HTERT RPE-1 (cell line): ENCODE data around the gene CTNND2.

Experiments
- in situ Hi-C: fragments of 300-500 bp; cut with MboI; formaldehyde crosslinking; loops from 4 replicates; pipeline ENCODE4 v1.14.3; 2020; ENCODE audit warnings: low sequenced_read_pairs

The CTNND2 gene

DNA sequence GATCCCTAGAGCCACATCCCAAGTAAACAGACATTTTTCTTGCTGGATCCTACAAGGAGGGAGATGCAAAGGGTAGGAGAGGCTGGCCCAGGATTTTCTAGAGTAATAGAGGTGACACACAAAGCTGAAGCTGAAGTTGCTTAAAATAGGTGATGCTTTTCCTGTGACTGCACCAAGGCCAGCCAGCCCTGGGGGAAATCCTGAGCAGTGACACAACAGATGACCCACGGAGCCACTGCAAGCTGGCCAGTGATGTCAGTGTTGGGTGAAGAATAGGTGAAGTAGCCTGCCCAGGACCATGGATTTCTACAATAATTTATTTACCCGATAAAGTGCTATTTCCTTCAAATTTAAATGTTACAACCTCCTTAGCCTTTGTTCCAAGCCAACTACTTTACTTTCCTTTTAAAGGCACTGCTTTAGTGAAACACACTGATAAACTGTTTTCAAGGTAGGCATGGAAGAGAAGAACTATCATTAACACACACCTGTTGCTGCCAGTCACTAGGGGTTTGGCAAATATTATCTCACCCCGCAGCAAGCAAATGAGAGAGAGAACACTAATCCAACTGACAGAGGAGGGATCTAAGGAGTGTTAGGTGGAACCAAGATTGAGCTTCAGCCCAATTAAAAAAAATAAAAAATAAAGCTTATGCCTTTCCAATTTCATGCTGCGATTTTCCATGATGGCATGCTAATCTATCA, 123.5 kb downstream of the CTNND2 start:
- in situ Hi-C loops, result no loop called here

DNA sequence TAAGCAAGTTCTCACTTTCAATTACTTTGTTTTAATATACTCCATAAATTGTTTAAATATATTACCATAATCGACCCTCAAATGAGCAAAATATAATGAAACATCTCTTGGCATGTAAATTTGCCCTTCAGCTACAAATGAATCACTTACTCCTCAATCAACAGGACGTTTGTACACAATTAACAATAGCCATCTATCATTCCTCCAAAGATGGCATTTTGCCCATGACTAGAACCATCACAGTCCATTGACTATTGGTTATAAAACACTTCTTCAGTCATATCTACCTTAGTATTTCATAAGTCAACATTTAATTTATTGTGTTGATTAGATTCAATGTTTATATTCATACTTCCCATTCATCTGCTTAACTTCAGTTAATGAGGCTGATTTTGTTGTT, 127.2 kb downstream of the CTNND2 start:
- in situ Hi-C loops, result no loop called here

GRCh38 chr5:11770310-11770709, 133.9 kb downstream of the CTNND2 start:
- in situ Hi-C loops, result no loop called here

GRCh38 chr5:11760934-11761603, 143.2 kb downstream of the CTNND2 start:
- in situ Hi-C loops, result no loop called here

- in situ Hi-C loops, result no loop called here
Measured at GRCh38 chr5:11758321-11758720, 145.9 kb downstream of the CTNND2 start.

DNA sequence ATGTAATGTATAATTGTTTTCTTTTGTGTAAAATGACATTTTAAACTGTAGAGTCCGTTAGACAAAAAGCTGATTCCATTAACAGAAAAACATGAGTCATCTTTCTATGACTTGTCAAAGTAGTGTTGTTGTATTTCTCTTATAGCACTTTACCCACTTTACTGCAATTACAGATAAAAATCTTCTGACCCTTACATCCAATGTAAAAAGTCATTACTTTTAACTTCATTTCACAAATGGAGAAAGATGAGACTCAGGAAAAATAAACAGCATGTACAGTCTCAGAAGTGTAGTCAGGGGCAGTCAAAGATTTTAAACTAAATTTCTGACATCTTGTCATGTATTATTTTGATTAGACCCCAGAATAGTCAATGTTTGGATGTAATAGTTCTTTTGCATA, 146.6 kb downstream of the CTNND2 start:
- in situ Hi-C loops, result no loop called here

GRCh38 chr5:11737010-11737409, 167.2 kb downstream of the CTNND2 start:
- in situ Hi-C loops, result no loop called here

- in situ Hi-C loops, result no loop called here
Measured at GRCh38 chr5:11734369-11734768, 169.9 kb downstream of the CTNND2 start.

GRCh38 chr5:11733840-11734192, 170.4 kb downstream of the CTNND2 start:
- in situ Hi-C loops, result no loop called here

- in situ Hi-C loops, result no loop called here
Measured at GRCh38 chr5:11733185-11733839, 170.9 kb downstream of the CTNND2 start.

DNA sequence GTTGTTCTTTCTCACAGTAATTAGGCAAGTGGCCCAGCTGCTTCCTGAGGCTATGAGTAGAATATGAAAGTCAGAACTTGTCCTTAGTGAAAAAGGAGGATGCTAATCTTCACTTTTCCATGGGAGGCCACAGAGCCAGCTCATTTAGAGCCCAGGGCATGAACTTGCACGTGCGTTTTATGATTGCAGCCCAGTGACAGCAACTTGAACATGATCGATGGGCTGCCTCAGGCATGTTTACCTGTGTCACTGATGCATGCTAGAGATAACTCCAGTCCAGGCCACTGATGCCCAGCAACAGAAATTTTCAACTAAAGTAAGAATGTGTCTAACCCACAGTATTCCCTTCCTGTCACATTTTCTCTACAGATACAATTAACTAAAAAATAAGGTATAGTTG, 179.3 kb downstream of the CTNND2 start:
- in situ Hi-C loops, result no loop called here

- in situ Hi-C loops, result no loop called here
Measured at GRCh38 chr5:11719888-11720481, 184.3 kb downstream of the CTNND2 start.

- in situ Hi-C loops, result no loop called here
Measured at GRCh38 chr5:11715461-11716196, 188.6 kb downstream of the CTNND2 start.

DNA sequence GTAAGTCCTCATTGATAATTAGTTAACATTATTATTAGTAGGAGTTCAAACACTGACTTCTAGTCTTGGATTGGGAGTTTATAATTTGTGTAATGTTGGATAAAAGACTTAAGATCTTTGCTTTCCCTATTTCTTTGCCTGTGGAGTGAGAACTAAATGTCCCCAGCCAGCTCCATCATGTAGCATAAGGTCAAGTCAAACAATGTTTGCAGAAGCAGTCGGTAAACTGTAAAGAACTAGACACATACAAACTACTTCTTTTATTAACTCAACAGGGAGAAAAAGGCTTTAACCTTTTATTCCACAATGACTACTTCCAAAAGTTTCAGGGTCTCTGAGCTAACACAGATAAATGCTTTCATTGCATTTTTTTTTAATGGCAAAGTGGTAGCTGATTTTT, 192.3 kb downstream of the CTNND2 start:
- in situ Hi-C loops, result no loop called here

GRCh38 chr5:11709021-11709420, 195.2 kb downstream of the CTNND2 start:
- in situ Hi-C loops, result no loop called here

DNA sequence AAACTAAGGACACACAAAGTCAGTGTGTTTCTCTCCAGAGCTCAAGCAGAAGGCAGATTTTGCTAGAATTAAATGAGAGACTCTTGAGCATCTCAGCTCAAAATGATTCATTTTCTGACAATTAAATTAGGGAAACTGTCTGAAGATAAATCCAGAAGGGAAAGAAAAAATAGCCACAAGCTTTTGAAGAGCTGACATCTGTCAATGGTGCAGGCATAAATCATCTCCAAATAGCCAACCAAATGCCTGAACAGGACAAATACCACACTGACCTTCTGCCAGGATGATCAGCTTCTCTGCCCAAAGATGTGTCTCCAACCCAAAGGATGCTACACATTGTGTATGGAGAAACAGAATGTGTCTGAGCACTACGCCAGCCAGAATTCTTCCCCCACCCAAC, 199.3 kb downstream of the CTNND2 start:
- in situ Hi-C loops, result no loop called here

- in situ Hi-C loops, result no loop called here
Measured at GRCh38 chr5:11700391-11700790, 203.9 kb downstream of the CTNND2 start.

DNA sequence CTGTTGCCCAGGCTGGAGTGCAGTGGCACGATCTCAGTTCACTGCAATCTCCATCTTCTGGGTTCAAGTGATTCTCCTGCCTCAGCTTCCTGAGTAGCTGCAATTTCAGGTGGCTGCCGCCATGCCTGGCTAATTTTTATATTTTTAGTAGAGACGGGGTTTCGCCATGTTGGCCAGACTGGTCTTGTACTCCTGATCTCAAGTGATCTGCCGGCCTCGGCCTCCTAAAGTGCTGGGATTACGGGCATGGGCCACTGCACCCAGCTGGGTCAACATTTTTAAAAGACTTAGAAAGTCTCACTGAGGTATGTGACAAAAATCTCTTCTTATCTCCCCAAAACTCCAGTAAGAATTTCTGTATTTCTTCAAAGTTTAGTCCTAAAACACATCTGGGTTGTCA, 211.6 kb downstream of the CTNND2 start:
- in situ Hi-C loops, result no loop called here

DNA sequence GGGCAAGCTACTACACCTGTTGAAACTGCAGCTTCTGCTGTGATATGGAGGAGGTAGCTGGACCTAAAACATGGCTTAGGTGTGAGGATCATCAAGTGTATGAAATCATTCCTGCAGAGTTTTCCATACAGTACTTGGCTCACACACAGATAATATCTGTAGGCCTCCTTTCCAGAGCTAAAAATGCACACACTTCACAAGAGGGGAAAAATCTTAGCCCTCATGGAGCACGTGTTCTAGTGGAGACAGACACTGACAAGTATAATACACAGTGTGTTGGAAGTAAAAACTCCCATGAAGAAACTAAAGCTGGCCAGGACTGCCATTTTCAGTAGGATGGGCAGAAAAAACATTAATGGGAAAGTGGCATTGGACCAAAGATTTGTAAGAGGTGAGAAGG, 216.7 kb downstream of the CTNND2 start:
- in situ Hi-C loops, result no loop called here

- in situ Hi-C loops, result no loop called here
Measured at GRCh38 chr5:11684607-11685006, 219.6 kb downstream of the CTNND2 start.

GRCh38 chr5:11683666-11684065, 220.6 kb downstream of the CTNND2 start:
- in situ Hi-C loops, result no loop called here
